GM23338 (cell line): ENCODE results near the gene RANBP1. TPM values are rescaled to one million over a fixed set of nuclear protein-coding genes. Genes with fewer than 3 reads are reported as not detected.

ENCODE experiments used
- ATAC-seq: fragments of 200-7000 bp; cut with Tn5 transposase; 3 replicates; pipeline ENCODE4 v1.9.1; 2020
- DNase-seq: peaks from one replicate; pipeline ENCODE4 v3.0.0-alpha.2; 2015; ENCODE audit warnings: low spot score
- H2AFZ ChIP-seq: fragments of 200-600 bp; sonication (generic); 2 replicates; pipeline ENCODE4 v1.8.0; 2016; ENCODE audit warnings: antibody characterized with exemption, mild to moderate bottlenecking, moderate library complexity
- H3F3A ChIP-seq: fragments of 200-600 bp; sonication (generic); replicated peaks from 2 replicates; pipeline ENCODE4 v1.8.0; 2017; ENCODE audit warnings: antibody characterized with exemption, mixed run types, low read depth
- H3K27ac ChIP-seq: fragments of 200-600 bp; sonication (generic); 2 replicates; pipeline ENCODE4 v1.6.1; 2016; ENCODE audit warnings: low read depth
- H3K27me3 ChIP-seq: fragments of 200-600 bp; sonication (generic); 2 replicates; pipeline ENCODE4 v1.8.0; 2016; ENCODE audit warnings: mild to moderate bottlenecking, mixed run types, moderate library complexity; ENCODE audit not compliant: insufficient read depth
- H3K36me3 ChIP-seq: fragments of 200-600 bp; sonication (generic); 2 replicates; pipeline ENCODE4 v1.8.0; 2016; ENCODE audit warnings: mild to moderate bottlenecking; ENCODE audit not compliant: insufficient read depth
- H3K4me1 ChIP-seq: fragments of 200-600 bp; sonication (generic); 2 replicates; pipeline ENCODE4 v1.8.0; 2016; ENCODE audit warnings: mild to moderate bottlenecking, moderate library complexity; ENCODE audit not compliant: insufficient read depth
- H3K4me2 ChIP-seq: fragments of 200-600 bp; sonication (generic); 2 replicates; pipeline ENCODE4 v1.7.1; 2017; ENCODE audit warnings: mixed run types
- H3K4me3 ChIP-seq: fragments of 200-600 bp; sonication (generic); 2 replicates; pipeline ENCODE4 v1.6.1; 2016; ENCODE audit warnings: mixed run types
- H3K79me2 ChIP-seq: fragments of 200-600 bp; sonication (generic); replicated peaks from 2 replicates; pipeline ENCODE4 v1.8.0; 2017; ENCODE audit warnings: mild to moderate bottlenecking; ENCODE audit not compliant: insufficient read depth
- H3K9me2 ChIP-seq: fragments of 200-600 bp; sonication (generic); 2 replicates; pipeline ENCODE4 v1.8.0; 2017; ENCODE audit not compliant: insufficient read depth
- H4K20me1 ChIP-seq: fragments of 200-600 bp; sonication (generic); replicated peaks from 2 replicates; pipeline ENCODE4 v1.8.0; 2017; ENCODE audit warnings: mild to moderate bottlenecking; ENCODE audit not compliant: insufficient read depth
- H3K27ac Mint-ChIP-seq: 2 replicates; pipeline ENCODE4 v1.8.0; 2020; ENCODE audit warnings: inconsistent platforms, mild to moderate bottlenecking, moderate library complexity, mixed read lengths
- H3K27me3 Mint-ChIP-seq: 3 replicates; pipeline ENCODE4 v1.8.0; 2022; ENCODE audit warnings: low read depth, mild to moderate bottlenecking, moderate library complexity, mixed read lengths, inconsistent platforms; ENCODE audit not compliant: insufficient read depth, poor library complexity
- H3K36me3 Mint-ChIP-seq: 3 replicates; pipeline ENCODE4 v1.8.0; 2021; ENCODE audit warnings: low read depth, mild to moderate bottlenecking, inconsistent platforms, moderate library complexity, mixed read lengths
- H3K4me1 Mint-ChIP-seq: 3 replicates; pipeline ENCODE4 v1.8.0; 2020; ENCODE audit warnings: mild to moderate bottlenecking, inconsistent platforms, mixed read lengths
- H3K4me3 Mint-ChIP-seq: 3 replicates; pipeline ENCODE4 v1.8.0; 2021; ENCODE audit warnings: moderate library complexity, mild to moderate bottlenecking, inconsistent platforms, mixed read lengths
- H3K9me3 Mint-ChIP-seq: 3 replicates; pipeline ENCODE4 v1.8.0; 2020; ENCODE audit warnings: moderate library complexity, mild to moderate bottlenecking, inconsistent platforms, mixed read lengths
- CREB1 ChIP-seq: fragments of 250-450 bp; sonication (Bioruptor Pico); IDR thresholded peaks from 2 replicates; pipeline ENCODE4 v1.5.0; 2020; ENCODE audit warnings: low read depth, mild to moderate bottlenecking, moderate library complexity
- ETS1 ChIP-seq: IDR thresholded peaks from 2 replicates; pipeline ENCODE4 v1.6.1; 2016; ENCODE audit warnings: antibody characterized with exemption
- EZH2 ChIP-seq: fragments of 200-600 bp; sonication (generic); IDR thresholded peaks from one replicate; pipeline ENCODE4 v1.8.0; 2017; ENCODE audit warnings: antibody characterized with exemption, mild to moderate bottlenecking, low read depth; ENCODE audit not compliant: unreplicated experiment
- EZH2phosphoT487 ChIP-seq: fragments of 200-600 bp; sonication (generic); IDR thresholded peaks from one replicate; pipeline ENCODE4 v1.8.1; 2018; ENCODE audit warnings: antibody characterized with exemption; ENCODE audit not compliant: unreplicated experiment
- REST ChIP-seq: IDR thresholded peaks from one replicate; pipeline ENCODE4 v1.6.1; 2018; ENCODE audit warnings: antibody characterized with exemption; ENCODE audit not compliant: unreplicated experiment
- STAT1 ChIP-seq: IDR thresholded peaks from one replicate; pipeline ENCODE4 v1.6.1; 2016; ENCODE audit warnings: antibody characterized with exemption; ENCODE audit not compliant: unreplicated experiment
- ZNF114 ChIP-seq: fragments of 250-450 bp; sonication (Bioruptor Pico); IDR thresholded peaks from 2 replicates; pipeline ENCODE4 v1.5.0; 2020; ENCODE audit warnings: mild to moderate bottlenecking, moderate library complexity
- ZNF331 ChIP-seq: fragments of 250-450 bp; sonication (Bioruptor Pico); IDR thresholded peaks from 2 replicates; pipeline ENCODE4 v1.5.0; 2020; ENCODE audit warnings: low read depth, mild to moderate bottlenecking, moderate library complexity
- polyA plus RNA-seq: library from polyadenylated mRNA; unstranded; fragments of >200 nt; fragmentation: Nextera tagmentation; extraction: Ambion mirVana; gene quantifications from 2 replicates; pipeline ENCODE4 v1.2.1, GENCODE V29; 2016
- total RNA-seq: library from RNA; depleted of rRNA; stranded (reverse); fragments of >200 nt; shearing (Covaris generic); gene quantifications from 2 replicates; pipeline ENCODE4 v1.2.3, GENCODE V29; 2014
- TF ChIP-seq, protein P1 (sequence below): fragments of 250-450 bp; sonication (Bioruptor Pico); IDR thresholded peaks from 2 replicates; pipeline ENCODE4 v1.5.0; 2020; ENCODE audit warnings: mild to moderate bottlenecking, moderate library complexity

The RANBP1 gene
- total and polyA plus RNA-seq, 2 experiments from 2014 or later, result 1,014 to 1,206 TPM

DNA sequence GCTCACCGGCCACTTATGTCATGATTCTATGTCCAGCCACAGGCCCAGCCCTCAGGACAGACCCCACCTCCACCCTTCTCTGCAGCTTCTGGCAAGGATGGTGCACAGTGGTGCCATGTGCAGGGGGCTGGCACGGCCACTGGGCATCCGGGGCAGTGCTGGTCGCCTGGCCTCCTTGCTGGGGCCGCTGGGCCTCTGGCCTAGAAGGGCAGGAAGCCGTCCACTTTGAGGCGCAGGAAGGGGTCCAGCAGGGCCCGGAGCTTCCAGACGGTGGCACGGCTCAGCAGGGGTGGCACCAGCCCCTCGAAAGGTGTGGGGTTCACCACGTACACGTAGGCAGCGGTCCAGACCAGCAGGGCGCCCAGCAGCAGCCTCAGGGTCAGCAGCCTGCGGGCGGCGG is 32.5 kb downstream of the RANBP1 start:
- H3K9me3 Mint-ChIP-seq, result no peaks in the 10 kb centered on the region
- peaks cover 4% of the 10 kb centered on the region for H3K27me3 Mint-ChIP-seq
- Histone ChIP-seq H4K20me1 (no peaks in the 10 kb centered on the region), H3K36me3 (no peaks in the 10 kb centered on the region), H3K9me2 (no peaks in the 10 kb centered on the region), H2AFZ (no peak overlapping the region), H3K4me3 (no peak overlapping the region), H3K4me1 (no peaks in the 10 kb centered on the region), H3K4me2 (no peak overlapping the region), H3F3A (no peaks in the 10 kb centered on the region), H3K79me2 (no peaks in the 10 kb centered on the region), H3K27me3 (no peaks in the 10 kb centered on the region), H3K27ac (no peak overlapping the region)
- ATAC-seq (no peak), DNase-seq (no peak)
- H3K4me1 Mint-ChIP-seq, result no peaks in the 10 kb centered on the region
- H3K4me3 Mint-ChIP-seq, result no peak overlapping the region
- no peaks in the 10 kb centered on the region for H3K36me3 Mint-ChIP-seq
- TF ChIP-seq ZNF331 (CRISPR knock-in tag), result no peak
- no peak overlapping the region for H3K27ac Mint-ChIP-seq

- Mint-ChIP-seq H3K36me3 (no peaks in the 10 kb centered on the region), H3K27me3 (peaks cover 9% of the 10 kb centered on the region), H3K4me1 (peaks cover 6% of the 10 kb centered on the region), H3K9me3 (no peaks in the 10 kb centered on the region), H3K27ac (no peak overlapping the region), H3K4me3 (no peak overlapping the region)
- H3K79me2 ChIP-seq, result no peaks in the 10 kb centered on the region
- no peaks in the 10 kb centered on the region for H3K4me1 ChIP-seq
- no peaks in the 10 kb centered on the region for H3K36me3 ChIP-seq
- no peak for ATAC-seq
- H4K20me1 ChIP-seq, result no peaks in the 10 kb centered on the region
- H3F3A ChIP-seq, result no peaks in the 10 kb centered on the region
- no peaks in the 10 kb centered on the region for H3K27me3 ChIP-seq
- no peak for DNase-seq
- no peak overlapping the region for H3K4me3 ChIP-seq
- H3K4me2 ChIP-seq, result no peak overlapping the region
- H2AFZ ChIP-seq, result no peak overlapping the region
- no peaks in the 10 kb centered on the region for H3K9me2 ChIP-seq
- no peak overlapping the region for H3K27ac ChIP-seq
- TF ChIP-seq, protein P1, sequence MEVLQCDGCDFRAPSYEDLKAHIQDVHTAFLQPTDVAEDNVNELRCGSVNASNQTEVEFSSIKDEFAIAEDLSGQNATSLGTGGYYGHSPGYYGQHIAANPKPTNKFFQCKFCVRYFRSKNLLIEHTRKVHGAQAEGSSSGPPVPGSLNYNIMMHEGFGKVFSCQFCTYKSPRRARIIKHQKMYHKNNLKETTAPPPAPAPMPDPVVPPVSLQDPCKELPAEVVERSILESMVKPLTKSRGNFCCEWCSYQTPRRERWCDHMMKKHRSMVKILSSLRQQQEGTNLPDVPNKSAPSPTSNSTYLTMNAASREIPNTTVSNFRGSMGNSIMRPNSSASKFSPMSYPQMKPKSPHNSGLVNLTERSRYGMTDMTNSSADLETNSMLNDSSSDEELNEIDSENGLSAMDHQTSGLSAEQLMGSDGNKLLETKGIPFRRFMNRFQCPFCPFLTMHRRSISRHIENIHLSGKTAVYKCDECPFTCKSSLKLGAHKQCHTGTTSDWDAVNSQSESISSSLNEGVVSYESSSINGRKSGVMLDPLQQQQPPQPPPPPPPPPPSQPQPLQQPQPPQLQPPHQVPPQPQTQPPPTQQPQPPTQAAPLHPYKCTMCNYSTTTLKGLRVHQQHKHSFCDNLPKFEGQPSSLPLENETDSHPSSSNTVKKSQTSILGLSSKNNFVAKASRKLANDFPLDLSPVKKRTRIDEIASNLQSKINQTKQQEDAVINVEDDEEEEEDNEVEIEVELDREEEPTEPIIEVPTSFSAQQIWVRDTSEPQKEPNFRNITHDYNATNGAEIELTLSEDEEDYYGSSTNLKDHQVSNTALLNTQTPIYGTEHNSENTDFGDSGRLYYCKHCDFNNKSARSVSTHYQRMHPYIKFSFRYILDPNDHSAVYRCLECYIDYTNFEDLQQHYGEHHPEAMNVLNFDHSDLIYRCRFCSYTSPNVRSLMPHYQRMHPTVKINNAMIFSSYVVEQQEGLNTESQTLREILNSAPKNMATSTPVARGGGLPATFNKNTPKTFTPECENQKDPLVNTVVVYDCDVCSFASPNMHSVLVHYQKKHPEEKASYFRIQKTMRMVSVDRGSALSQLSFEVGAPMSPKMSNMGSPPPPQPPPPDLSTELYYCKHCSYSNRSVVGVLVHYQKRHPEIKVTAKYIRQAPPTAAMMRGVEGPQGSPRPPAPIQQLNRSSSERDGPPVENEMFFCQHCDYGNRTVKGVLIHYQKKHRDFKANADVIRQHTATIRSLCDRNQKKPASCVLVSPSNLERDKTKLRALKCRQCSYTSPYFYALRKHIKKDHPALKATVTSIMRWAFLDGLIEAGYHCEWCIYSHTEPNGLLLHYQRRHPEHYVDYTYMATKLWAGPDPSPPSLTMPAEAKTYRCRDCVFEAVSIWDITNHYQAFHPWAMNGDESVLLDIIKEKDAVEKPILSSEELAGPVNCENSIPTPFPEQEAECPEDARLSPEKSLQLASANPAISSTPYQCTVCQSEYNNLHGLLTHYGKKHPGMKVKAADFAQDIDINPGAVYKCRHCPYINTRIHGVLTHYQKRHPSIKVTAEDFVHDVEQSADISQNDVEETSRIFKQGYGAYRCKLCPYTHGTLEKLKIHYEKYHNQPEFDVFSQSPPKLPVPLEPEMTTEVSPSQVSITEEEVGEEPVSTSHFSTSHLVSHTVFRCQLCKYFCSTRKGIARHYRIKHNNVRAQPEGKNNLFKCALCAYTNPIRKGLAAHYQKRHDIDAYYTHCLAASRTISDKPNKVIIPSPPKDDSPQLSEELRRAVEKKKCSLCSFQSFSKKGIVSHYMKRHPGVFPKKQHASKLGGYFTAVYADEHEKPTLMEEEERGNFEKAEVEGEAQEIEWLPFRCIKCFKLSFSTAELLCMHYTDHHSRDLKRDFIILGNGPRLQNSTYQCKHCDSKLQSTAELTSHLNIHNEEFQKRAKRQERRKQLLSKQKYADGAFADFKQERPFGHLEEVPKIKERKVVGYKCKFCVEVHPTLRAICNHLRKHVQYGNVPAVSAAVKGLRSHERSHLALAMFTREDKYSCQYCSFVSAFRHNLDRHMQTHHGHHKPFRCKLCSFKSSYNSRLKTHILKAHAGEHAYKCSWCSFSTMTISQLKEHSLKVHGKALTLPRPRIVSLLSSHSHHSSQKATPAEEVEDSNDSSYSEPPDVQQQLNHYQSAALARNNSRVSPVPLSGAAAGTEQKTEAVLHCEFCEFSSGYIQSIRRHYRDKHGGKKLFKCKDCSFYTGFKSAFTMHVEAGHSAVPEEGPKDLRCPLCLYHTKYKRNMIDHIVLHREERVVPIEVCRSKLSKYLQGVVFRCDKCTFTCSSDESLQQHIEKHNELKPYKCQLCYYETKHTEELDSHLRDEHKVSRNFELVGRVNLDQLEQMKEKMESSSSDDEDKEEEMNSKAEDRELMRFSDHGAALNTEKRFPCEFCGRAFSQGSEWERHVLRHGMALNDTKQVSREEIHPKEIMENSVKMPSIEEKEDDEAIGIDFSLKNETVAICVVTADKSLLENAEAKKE (CRISPR knock-in tag), result no peak
- TF ChIP-seq STAT1 (no peak), CREB1 (no peak), ZNF114 (CRISPR knock-in tag) (no peak), REST (no peak), EZH2 (no peak), ZNF331 (CRISPR knock-in tag) (no peak), EZH2phosphoT487 (no peak), ETS1 (no peak)
Observed at GRCh38 chr22:20149257-20150250, 33.6 kb downstream of the RANBP1 start.
